Activated CD4-positive, alpha-beta T cell treated with anti-CD3 and anti-CD28 coated beads, Interleukin-2, amount 10 ng/mL, durations not matched to agents 24 days and 14 days (primary cell): ENCODE measurements around the gene CNGA2. TPM values are rescaled to one million over a fixed set of nuclear protein-coding genes. Genes with fewer than 3 reads are reported as not detected.

Experiments
- DNase-seq: peaks from one replicate; pipeline ENCODE4 v3.0.0; 2022
- H3K27ac Mint-ChIP-seq: one replicate; pipeline ENCODE4 v1.8.0; 2022; ENCODE audit warnings: mild to moderate bottlenecking, mixed read lengths
- H3K27me3 Mint-ChIP-seq: one replicate; pipeline ENCODE4 v1.8.0; 2022; ENCODE audit warnings: mixed read lengths
- H3K36me3 Mint-ChIP-seq: one replicate; pipeline ENCODE4 v1.8.0; 2022; ENCODE audit warnings: low read depth, mild to moderate bottlenecking, mixed read lengths
- H3K4me1 Mint-ChIP-seq: one replicate; pipeline ENCODE4 v1.8.0; 2021; ENCODE audit warnings: mixed read lengths
- H3K4me3 Mint-ChIP-seq: one replicate; pipeline ENCODE4 v1.8.0; 2022; ENCODE audit warnings: mild to moderate bottlenecking, moderate library complexity, mixed read lengths
- H3K9me3 Mint-ChIP-seq: one replicate; pipeline ENCODE4 v1.8.0; 2021; ENCODE audit warnings: mixed read lengths
- intact Hi-C: fragments of 100-400 bp; cut with micrococcal nuclease; formaldehyde crosslinking; loops from one replicate; pipeline ENCODE4 v1.15.1; 2023
- total RNA-seq: library from RNA; stranded (reverse); gene quantifications from 2 replicates; pipeline ENCODE4 v1.2.3, GENCODE V29; 2022

Gene CNGA2
- total RNA-seq, 1 donor from 2014 or later: not detected

GRCh38 chrX:151702026-151702714 is 32.4 kb upstream of the CNGA2 start:
- no peaks in the 10 kb centered on the region for H3K4me1 Mint-ChIP-seq
- peaks cover under 1% of the 10 kb centered on the region for H3K27me3 Mint-ChIP-seq
- no peak overlapping the region for H3K27ac Mint-ChIP-seq
- no peaks in the 10 kb centered on the region for H3K36me3 Mint-ChIP-seq
- intact Hi-C loops: no loop called here
- H3K4me3 Mint-ChIP-seq: no peak overlapping the region
- no peak for DNase-seq
- H3K9me3 Mint-ChIP-seq: no peaks in the 10 kb centered on the region

- H3K4me1 Mint-ChIP-seq: no peaks in the 10 kb centered on the region
- no peak overlapping the region for H3K4me3 Mint-ChIP-seq
- intact Hi-C loops: no loop called here
- no peak overlapping the region for H3K27ac Mint-ChIP-seq
- no peaks in the 10 kb centered on the region for H3K36me3 Mint-ChIP-seq
- no peaks in the 10 kb centered on the region for H3K9me3 Mint-ChIP-seq
- no peak for DNase-seq
- H3K27me3 Mint-ChIP-seq: no peaks in the 10 kb centered on the region
These were observed 31.7 kb upstream of the CNGA2 start for GRCh38 chrX:151702741-151703340.

- intact Hi-C loops: no loop called here
- no peaks in the 10 kb centered on the region for H3K36me3 Mint-ChIP-seq
- DNase-seq: no peak
- H3K27me3 Mint-ChIP-seq: no peaks in the 10 kb centered on the region
- H3K27ac Mint-ChIP-seq: no peak overlapping the region
- no peak overlapping the region for H3K4me3 Mint-ChIP-seq
- H3K9me3 Mint-ChIP-seq: no peaks in the 10 kb centered on the region
- H3K4me1 Mint-ChIP-seq: no peaks in the 10 kb centered on the region
These were observed 31.1 kb upstream of the CNGA2 start for GRCh38 chrX:151703487-151703886.

- Mint-ChIP-seq H3K4me1 (no peaks in the 10 kb centered on the region), H3K36me3 (no peaks in the 10 kb centered on the region)
- intact Hi-C loops: no loop called here
These were observed 30.4 kb upstream of the CNGA2 start for GRCh38 chrX:151704041-151704663.

GRCh38 chrX:151708821-151709220 is 25.7 kb upstream of the CNGA2 start:
- DNase-seq: no peak
- Mint-ChIP-seq H3K27ac (no peak overlapping the region), H3K9me3 (no peaks in the 10 kb centered on the region), H3K36me3 (no peaks in the 10 kb centered on the region), H3K4me3 (no peak overlapping the region), H3K27me3 (no peaks in the 10 kb centered on the region), H3K4me1 (no peaks in the 10 kb centered on the region)
- intact Hi-C loops: no loop called here

More at GRCh38 chrX:151704041-151704663, 30.4 kb upstream of the CNGA2 start:
- no peaks in the 10 kb centered on the region for H3K9me3 Mint-ChIP-seq
- no peak for DNase-seq
- no peak overlapping the region for H3K27ac Mint-ChIP-seq
- no peaks in the 10 kb centered on the region for H3K27me3 Mint-ChIP-seq
- H3K4me3 Mint-ChIP-seq: no peak overlapping the region

GRCh38 chrX:151710457-151710856 is 24.1 kb upstream of the CNGA2 start:
- intact Hi-C loops: no loop called here
- H3K4me3 Mint-ChIP-seq: no peak overlapping the region
- no peaks in the 10 kb centered on the region for H3K27me3 Mint-ChIP-seq
- no peaks in the 10 kb centered on the region for H3K36me3 Mint-ChIP-seq
- H3K27ac Mint-ChIP-seq: no peak overlapping the region
- no peak for DNase-seq
- no peaks in the 10 kb centered on the region for H3K9me3 Mint-ChIP-seq
- no peaks in the 10 kb centered on the region for H3K4me1 Mint-ChIP-seq

- Mint-ChIP-seq H3K27ac (no peak overlapping the region), H3K4me1 (no peaks in the 10 kb centered on the region), H3K36me3 (no peaks in the 10 kb centered on the region), H3K27me3 (no peaks in the 10 kb centered on the region), H3K9me3 (no peaks in the 10 kb centered on the region), H3K4me3 (no peak overlapping the region)
- DNase-seq: no peak
- intact Hi-C loops: no loop called here
These were observed 23.4 kb upstream of the CNGA2 start for GRCh38 chrX:151711154-151711553.

- no peak for DNase-seq
- intact Hi-C loops: no loop called here
- no peak overlapping the region for H3K4me3 Mint-ChIP-seq
These were observed 22.8 kb upstream of the CNGA2 start for GRCh38 chrX:151711787-151712186.

GRCh38 chrX:151712253-151712652 is 22.3 kb upstream of the CNGA2 start:
- intact Hi-C loops: no loop called here
- no peak overlapping the region for H3K4me3 Mint-ChIP-seq
- H3K27me3 Mint-ChIP-seq: no peaks in the 10 kb centered on the region
- no peak for DNase-seq
- H3K4me1 Mint-ChIP-seq: no peaks in the 10 kb centered on the region
- no peak overlapping the region for H3K27ac Mint-ChIP-seq
- no peaks in the 10 kb centered on the region for H3K36me3 Mint-ChIP-seq
- H3K9me3 Mint-ChIP-seq: no peaks in the 10 kb centered on the region

More at GRCh38 chrX:151711787-151712186, 22.8 kb upstream of the CNGA2 start:
- Mint-ChIP-seq H3K27me3 (no peaks in the 10 kb centered on the region), H3K4me1 (no peaks in the 10 kb centered on the region), H3K9me3 (no peaks in the 10 kb centered on the region), H3K27ac (no peak overlapping the region), H3K36me3 (no peaks in the 10 kb centered on the region)

GRCh38 chrX:151713849-151714248 is 20.7 kb upstream of the CNGA2 start:
- H3K9me3 Mint-ChIP-seq: no peaks in the 10 kb centered on the region
- no peak overlapping the region for H3K27ac Mint-ChIP-seq
- no peak overlapping the region for H3K4me3 Mint-ChIP-seq
- H3K4me1 Mint-ChIP-seq: no peaks in the 10 kb centered on the region
- intact Hi-C loops: no loop called here
- no peaks in the 10 kb centered on the region for H3K36me3 Mint-ChIP-seq
- H3K27me3 Mint-ChIP-seq: no peaks in the 10 kb centered on the region
- DNase-seq: peak; percentile 54

GRCh38 chrX:151714362-151714761 is 20.2 kb upstream of the CNGA2 start:
- no peaks in the 10 kb centered on the region for H3K27me3 Mint-ChIP-seq
- H3K4me1 Mint-ChIP-seq: no peaks in the 10 kb centered on the region
- intact Hi-C loops: no loop called here
- no peak overlapping the region for H3K27ac Mint-ChIP-seq
- DNase-seq: no peak
- no peak overlapping the region for H3K4me3 Mint-ChIP-seq
- no peaks in the 10 kb centered on the region for H3K36me3 Mint-ChIP-seq
- no peaks in the 10 kb centered on the region for H3K9me3 Mint-ChIP-seq

- no peak for DNase-seq
- Mint-ChIP-seq H3K27ac (no peak within 1 kb of the TSS), H3K27me3 (no peaks in the 10 kb centered on the region), H3K4me1 (no peaks in the 10 kb centered on the region), H3K9me3 (no peaks in the 10 kb centered on the region), H3K36me3 (no peaks in the 10 kb centered on the region), H3K4me3 (no peak within 1 kb of the TSS)
- intact Hi-C loops: no loop called here
These were observed 18.8 kb upstream of the CNGA2 start, which contains the start of gene FATE1 for GRCh38 chrX:151715752-151716151. Gene FATE1 (plus strand): TSS chrX:151716035. CDS start chrX:151716120, 85 bp downstream.

- Mint-ChIP-seq H3K4me3 (no peak overlapping the region), H3K9me3 (no peaks in the 10 kb centered on the region), H3K4me1 (no peaks in the 10 kb centered on the region), H3K27me3 (no peaks in the 10 kb centered on the region), H3K27ac (no peak overlapping the region), H3K36me3 (no peaks in the 10 kb centered on the region)
- DNase-seq: peak; percentile 54
- intact Hi-C loops: no loop called here
These were observed 12.2 kb upstream of the CNGA2 start for GRCh38 chrX:151722241-151722846.

- no peak for DNase-seq
- Mint-ChIP-seq H3K4me3 (no peak overlapping the region), H3K27me3 (no peaks in the 10 kb centered on the region), H3K4me1 (no peaks in the 10 kb centered on the region), H3K27ac (no peak overlapping the region), H3K9me3 (no peaks in the 10 kb centered on the region), H3K36me3 (no peaks in the 10 kb centered on the region)
- intact Hi-C loops: no loop called here
These were observed 11.3 kb upstream of the CNGA2 start for GRCh38 chrX:151723156-151723760.
